ENCODE results near the gene TOP3B. TPM values are rescaled to one million over a fixed set of nuclear protein-coding genes. Genes with fewer than 3 reads are reported as not detected.

Gene TOP3B
- total and polyA plus RNA-seq, 9 of the 15 experiments (the other 6 are each of a cell fraction or from before 2014, with no cell fraction given): 3.0 to 188 (median 112) TPM

GRCh38 chr22:21947040-21948014, 35.3 kb downstream of the TOP3B start (continued):
- TF ChIP-seq NEUROD1 (IDR thresholded peaks at IDR 0.05; ENCODE audit: borderline replicate concordance, low read depth, low read length, partially characterized antibody) (peak; percentile 94), SFPQ (IDR thresholded peaks at IDR 0.05; ENCODE audit: low read depth, low read length) (no peak), PCBP2 (IDR thresholded peaks at IDR 0.05; ENCODE audit: low read depth, low read length, poor library complexity, severe bottlenecking) (no peak), ZFPM2 (CRISPR knock-in tag; IDR thresholded peaks at IDR 0.05) (no peak), RCOR1 (IDR thresholded peaks at IDR 0.05; ENCODE audit: borderline replicate concordance in 1 of 2, low read depth in 2 of 2, low read length in 2 of 2) (peak; percentile 93 to 99), HES1 (IDR thresholded peaks at IDR 0.05; ENCODE audit: low read depth) (no peak), ATF3 (IDR thresholded peaks at IDR 0.05) (no peak), ATF3 (CRISPR knock-in tag; conservative IDR thresholded peaks at IDR 0.05) (peak; percentile 94; the same call in 1 of the 2 replicates), CEBPG (CRISPR knock-in tag; IDR thresholded peaks at IDR 0.05) (no peak), CEBPG (tag; conservative IDR thresholded peaks at IDR 0.05 in 1 of 2, IDR thresholded peaks at IDR 0.05 in 1 of 2) (no peak), ZNF518B (CRISPR knock-in tag; IDR thresholded peaks at IDR 0.05) (no peak), HMGXB4 (CRISPR knock-in tag; IDR thresholded peaks at IDR 0.05) (peak; percentile 81; the same call in 1 of the 2 replicates), MAFF (IDR thresholded peaks at IDR 0.05; ENCODE audit: low read length) (peak; percentile 45), THAP7 (CRISPR knock-in tag; IDR thresholded peaks at IDR 0.05) (no peak), NR3C1 (CRISPR knock-in tag; IDR thresholded peaks at IDR 0.05) (no peak)
